Ascending aorta (tissue), 2 donors: ENCODE measurements around the gene PDZRN4. TPM values are rescaled to one million over a fixed set of nuclear protein-coding genes. Genes with fewer than 3 reads are reported as not detected.

Experiments
- DNase-seq, 2 donors: peaks; one replicate each; pipeline ENCODE4 v3.0.0-alpha.2; 2019; ENCODE audit warnings: low spot score in 2 of 2
- H3K27ac ChIP-seq, 2 donors: fragments of 200-600 bp; sonication (generic); one replicate each; pipeline ENCODE4 v1.5.1; 2016 to 2017; ENCODE audit warnings: mild to moderate bottlenecking in 1 of 2
- H3K27me3 ChIP-seq: fragments of 200-600 bp; sonication (generic); one replicate; pipeline ENCODE4 v1.5.1; 2017
- H3K36me3 ChIP-seq, 2 donors: fragments of 200-600 bp; sonication (generic); one replicate each; pipeline ENCODE4 v1.5.1; 2016
- H3K4me1 ChIP-seq, 2 donors: fragments of 200-600 bp; sonication (generic); one replicate each; pipeline ENCODE4 v1.5.1; 2016 to 2017; ENCODE audit warnings: mild to moderate bottlenecking in 1 of 2
- H3K4me3 ChIP-seq, 2 donors: fragments of 200-600 bp; sonication (generic); one replicate each; pipeline ENCODE4 v1.5.1; 2016 to 2017; ENCODE audit warnings: mild to moderate bottlenecking in 1 of 2
- H3K9me3 ChIP-seq, 2 donors: fragments of 200-600 bp; sonication (generic); one replicate each; pipeline ENCODE4 v1.5.1; 2016
- intact Hi-C: fragments of 100-400 bp; cut with DNase I; formaldehyde crosslinking; loops from one replicate; pipeline ENCODE4 v1.15.1; 2023
- total RNA-seq: library from RNA; depleted of rRNA; stranded (reverse); fragments of >200 nt; gene quantifications from one replicate; pipeline ENCODE4 v1.1.0, GENCODE V29; 2016
- TF ChIP-seq, protein P1 (sequence below), 3 experiments: fragments of 200-600 bp in 2 of 3; fragments of 450-650 bp in 1 of 3; sonication (generic) in 2 of 3; IDR thresholded peaks; one replicate each; pipeline ENCODE4 v1.5.1; 2016 to 2019; ENCODE audit warnings: antibody characterized with exemption in 3 of 3, mild to moderate bottlenecking in 1 of 3, moderate library complexity in 1 of 3

PDZRN4 gene
- total RNA-seq, 1 donor from 2014 or later: 1.3 TPM

- Histone ChIP-seq H3K36me3 (no peaks in the 10 kb centered on the region), H3K27me3 (no peaks in the 10 kb centered on the region), H3K9me3 (no peaks in the 10 kb centered on the region), H3K4me3 (no peak overlapping the region), H3K27ac (no peak overlapping the region), H3K4me1 (no peaks in the 10 kb centered on the region)
- intact Hi-C loops: no loop called here
- no peak for DNase-seq
- TF ChIP-seq, protein P1, sequence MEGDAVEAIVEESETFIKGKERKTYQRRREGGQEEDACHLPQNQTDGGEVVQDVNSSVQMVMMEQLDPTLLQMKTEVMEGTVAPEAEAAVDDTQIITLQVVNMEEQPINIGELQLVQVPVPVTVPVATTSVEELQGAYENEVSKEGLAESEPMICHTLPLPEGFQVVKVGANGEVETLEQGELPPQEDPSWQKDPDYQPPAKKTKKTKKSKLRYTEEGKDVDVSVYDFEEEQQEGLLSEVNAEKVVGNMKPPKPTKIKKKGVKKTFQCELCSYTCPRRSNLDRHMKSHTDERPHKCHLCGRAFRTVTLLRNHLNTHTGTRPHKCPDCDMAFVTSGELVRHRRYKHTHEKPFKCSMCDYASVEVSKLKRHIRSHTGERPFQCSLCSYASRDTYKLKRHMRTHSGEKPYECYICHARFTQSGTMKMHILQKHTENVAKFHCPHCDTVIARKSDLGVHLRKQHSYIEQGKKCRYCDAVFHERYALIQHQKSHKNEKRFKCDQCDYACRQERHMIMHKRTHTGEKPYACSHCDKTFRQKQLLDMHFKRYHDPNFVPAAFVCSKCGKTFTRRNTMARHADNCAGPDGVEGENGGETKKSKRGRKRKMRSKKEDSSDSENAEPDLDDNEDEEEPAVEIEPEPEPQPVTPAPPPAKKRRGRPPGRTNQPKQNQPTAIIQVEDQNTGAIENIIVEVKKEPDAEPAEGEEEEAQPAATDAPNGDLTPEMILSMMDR (IDR thresholded peaks at IDR 0.05): no peak
Measured at GRCh38 chr12:41362931-41363330, 174.8 kb downstream of the PDZRN4 start.

DNA sequence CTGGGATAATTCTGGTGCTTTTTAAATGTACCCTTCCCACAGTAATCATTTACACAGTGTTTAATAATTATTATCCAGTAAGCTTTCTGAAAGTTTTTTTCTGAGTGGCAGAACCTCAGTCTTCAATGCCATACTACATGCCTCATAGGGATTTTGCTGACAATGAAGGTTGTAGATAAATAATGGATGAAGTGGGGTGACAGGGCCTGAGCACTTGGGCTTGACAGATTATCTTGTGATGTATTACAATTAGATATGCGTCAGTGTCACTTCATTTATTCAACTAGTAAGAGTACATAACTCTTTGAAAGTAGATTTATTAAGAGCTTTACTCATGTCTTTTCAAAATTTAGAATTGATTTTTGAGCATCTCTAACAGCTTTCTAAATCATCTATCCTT lies 176.1 kb downstream of the PDZRN4 start:
- Histone ChIP-seq H3K27ac (no peak overlapping the region), H3K9me3 (no peaks in the 10 kb centered on the region), H3K36me3 (no peaks in the 10 kb centered on the region), H3K4me3 (no peak overlapping the region), H3K27me3 (no peaks in the 10 kb centered on the region), H3K4me1 (no peaks in the 10 kb centered on the region)
- intact Hi-C loops: no loop called here
- TF ChIP-seq, protein P1 (IDR thresholded peaks at IDR 0.05): no peak
- no peak for DNase-seq

GRCh38 chr12:41365653-41366171 lies 177.6 kb downstream of the PDZRN4 start:
- no peak for DNase-seq
- Histone ChIP-seq H3K27ac (no peak overlapping the region), H3K27me3 (no peaks in the 10 kb centered on the region), H3K36me3 (no peaks in the 10 kb centered on the region), H3K4me1 (no peaks in the 10 kb centered on the region), H3K4me3 (no peak overlapping the region), H3K9me3 (no peaks in the 10 kb centered on the region)
- TF ChIP-seq, protein P1 (IDR thresholded peaks at IDR 0.05): no peak
- intact Hi-C loops: no loop called here

DNA sequence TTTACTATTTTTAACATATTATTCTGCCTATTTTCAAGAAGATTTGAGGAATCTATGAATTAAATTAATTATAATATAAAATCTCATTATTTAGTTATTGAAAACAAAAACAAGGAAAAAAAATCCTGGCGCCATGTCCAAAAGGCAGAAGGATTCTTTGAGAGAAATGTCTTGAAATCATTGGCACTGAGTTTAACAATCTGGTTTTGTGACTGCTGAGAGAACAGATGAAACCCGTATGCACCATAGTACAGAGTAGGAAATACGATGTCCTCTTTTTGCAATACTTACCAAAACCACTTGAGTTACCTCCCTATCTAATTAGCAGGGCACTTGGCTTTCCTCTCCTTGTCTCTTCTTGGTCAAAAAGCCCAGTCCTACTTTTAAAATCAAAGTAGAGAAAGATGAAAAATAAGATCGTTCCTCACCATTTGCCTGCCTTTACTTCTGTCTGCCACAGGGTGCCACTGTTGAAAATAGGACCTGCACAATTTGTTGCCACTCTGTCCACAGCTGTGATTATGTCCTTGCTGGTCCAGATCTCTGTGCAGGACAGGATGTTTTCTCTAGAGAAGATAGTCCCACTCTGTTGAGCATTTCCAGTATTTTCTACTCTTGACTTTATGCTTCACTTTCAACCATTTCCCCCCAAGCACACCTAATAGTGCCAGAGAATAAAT lies 179.7 kb downstream of the PDZRN4 start:
- no peaks in the 10 kb centered on the region for H3K27me3 ChIP-seq
- no peak overlapping the region for H3K27ac ChIP-seq
- TF ChIP-seq, protein P1 (IDR thresholded peaks at IDR 0.05): no peak
- no peaks in the 10 kb centered on the region for H3K4me1 ChIP-seq
- intact Hi-C loops: no loop called here
- H3K36me3 ChIP-seq: no peaks in the 10 kb centered on the region
- H3K4me3 ChIP-seq: no peak overlapping the region
- DNase-seq: no peak
- H3K9me3 ChIP-seq: no peaks in the 10 kb centered on the region

GRCh38 chr12:41380878-41381277 lies 192.8 kb downstream of the PDZRN4 start:
- H3K4me3 ChIP-seq: no peak overlapping the region
- H3K27me3 ChIP-seq: no peaks in the 10 kb centered on the region
- no peak overlapping the region for H3K27ac ChIP-seq
- DNase-seq: no peak
- intact Hi-C loops: no loop called here
- H3K4me1 ChIP-seq: no peaks in the 10 kb centered on the region
- TF ChIP-seq, protein P1 (IDR thresholded peaks at IDR 0.05): no peak
- no peaks in the 10 kb centered on the region for H3K36me3 ChIP-seq
- H3K9me3 ChIP-seq: peaks cover 0 to 40% of the 10 kb centered on the region in 2 donors
